WTC11 (cell line): ENCODE data around the gene CLCN7. TPM values are rescaled to one million over a fixed set of nuclear protein-coding genes. Genes with fewer than 3 reads are reported as not detected.
A peak's percentile ranks its signal among the peaks of the same experiment; 100 is the strongest.

ENCODE experiments used
- ELF4 ChIP-seq: sonication (generic); formaldehyde crosslinking; IDR thresholded peaks from 2 replicates; pipeline ENCODE4 v1.8.1; 2022; ENCODE audit warnings: low read depth, mild to moderate bottlenecking, moderate library complexity, missing genetic modification reagents
- FOXK1 ChIP-seq: sonication (generic); formaldehyde crosslinking; IDR thresholded peaks from 2 replicates; pipeline ENCODE4 v1.8.0; 2022; ENCODE audit warnings: mild to moderate bottlenecking, moderate library complexity, missing genetic modification reagents
- FOXP1 ChIP-seq: sonication (generic); formaldehyde crosslinking; IDR thresholded peaks from 2 replicates; pipeline ENCODE4 v1.8.0; 2022; ENCODE audit warnings: missing genetic modification reagents, mild to moderate bottlenecking, moderate library complexity, borderline replicate concordance
- MYBL2 ChIP-seq: sonication (generic); formaldehyde crosslinking; IDR thresholded peaks from 2 replicates; pipeline ENCODE4 v1.8.1; 2023; ENCODE audit warnings: mild to moderate bottlenecking, moderate library complexity, missing genetic modification reagents
- NFATC4 ChIP-seq: fragments of 250-450 bp; sonication (Bioruptor Pico); IDR thresholded peaks from 2 replicates; pipeline ENCODE4 v1.9.0; 2021; ENCODE audit warnings: mild to moderate bottlenecking
- SP1 ChIP-seq: sonication (generic); formaldehyde crosslinking; conservative IDR thresholded peaks from 2 replicates; pipeline ENCODE4 v1.8.1; 2022; ENCODE audit warnings: missing genetic modification reagents
- TCF7 ChIP-seq: sonication (generic); formaldehyde crosslinking; IDR thresholded peaks from 2 replicates; pipeline ENCODE4 v1.8.0; 2022; ENCODE audit warnings: mild to moderate bottlenecking, low read depth, missing genetic modification reagents, moderate library complexity
- TP53 ChIP-seq: sonication (generic); formaldehyde crosslinking; IDR thresholded peaks from 2 replicates; pipeline ENCODE4 v1.8.1; 2023; ENCODE audit warnings: mild to moderate bottlenecking, missing genetic modification reagents
- ZNF263 ChIP-seq: sonication (generic); formaldehyde crosslinking; IDR thresholded peaks from 2 replicates; pipeline ENCODE4 v1.8.1; 2022; ENCODE audit warnings: low read depth, mild to moderate bottlenecking, moderate library complexity, missing genetic modification reagents
- total RNA-seq: library from RNA; stranded (reverse); gene quantifications from 3 replicates; pipeline ENCODE4 v1.2.3, GENCODE V29; 2021
- TF ChIP-seq, protein P1 (sequence below): sonication (generic); formaldehyde crosslinking; IDR thresholded peaks from 2 replicates; pipeline ENCODE4 v1.8.1; 2023; ENCODE audit warnings: mild to moderate bottlenecking, moderate library complexity, missing genetic modification reagents
- TF ChIP-seq, protein P2 (sequence below): sonication (generic); formaldehyde crosslinking; IDR thresholded peaks from 2 replicates; pipeline ENCODE4 v1.8.1; 2022; ENCODE audit warnings: mild to moderate bottlenecking, moderate library complexity, missing genetic modification reagents
- TF ChIP-seq, protein P3 (sequence below): fragments of 250-450 bp; sonication (Bioruptor Pico); IDR thresholded peaks from 2 replicates; pipeline ENCODE4 v1.9.0; 2021; ENCODE audit warnings: moderate library complexity, mild to moderate bottlenecking, inconsistent platforms, borderline replicate concordance
- TF ChIP-seq, protein P4 (sequence below): sonication (generic); formaldehyde crosslinking; IDR thresholded peaks from 2 replicates; pipeline ENCODE4 v1.8.0; 2022; ENCODE audit warnings: mild to moderate bottlenecking, missing genetic modification reagents
- TF ChIP-seq, protein P5 (sequence below): sonication (generic); formaldehyde crosslinking; IDR thresholded peaks from 2 replicates; pipeline ENCODE4 v1.8.1; 2022; ENCODE audit warnings: low read depth, mild to moderate bottlenecking, moderate library complexity, missing genetic modification reagents, borderline replicate concordance
- TF ChIP-seq, protein P6 (sequence below): sonication (generic); formaldehyde crosslinking; IDR thresholded peaks from 2 replicates; pipeline ENCODE4 v1.8.1; 2023; ENCODE audit warnings: mild to moderate bottlenecking, missing genetic modification reagents
- TF ChIP-seq, protein P7 (sequence below): sonication (generic); formaldehyde crosslinking; IDR thresholded peaks from 2 replicates; pipeline ENCODE4 v1.8.0; 2023; ENCODE audit warnings: mild to moderate bottlenecking, missing genetic modification reagents
- TF ChIP-seq, protein P8 (sequence below): sonication (generic); formaldehyde crosslinking; conservative IDR thresholded peaks from 2 replicates; pipeline ENCODE4 v1.8.1; 2023; ENCODE audit warnings: mild to moderate bottlenecking, low read depth, missing genetic modification reagents, moderate library complexity
- TF ChIP-seq, protein P9 (sequence below): sonication (generic); formaldehyde crosslinking; IDR thresholded peaks from 2 replicates; pipeline ENCODE4 v1.8.1; 2022; ENCODE audit warnings: missing genetic modification reagents, borderline replicate concordance

The CLCN7 gene
- total RNA-seq, 1 experiment from 2014 or later, result 94.1 TPM

DNA sequence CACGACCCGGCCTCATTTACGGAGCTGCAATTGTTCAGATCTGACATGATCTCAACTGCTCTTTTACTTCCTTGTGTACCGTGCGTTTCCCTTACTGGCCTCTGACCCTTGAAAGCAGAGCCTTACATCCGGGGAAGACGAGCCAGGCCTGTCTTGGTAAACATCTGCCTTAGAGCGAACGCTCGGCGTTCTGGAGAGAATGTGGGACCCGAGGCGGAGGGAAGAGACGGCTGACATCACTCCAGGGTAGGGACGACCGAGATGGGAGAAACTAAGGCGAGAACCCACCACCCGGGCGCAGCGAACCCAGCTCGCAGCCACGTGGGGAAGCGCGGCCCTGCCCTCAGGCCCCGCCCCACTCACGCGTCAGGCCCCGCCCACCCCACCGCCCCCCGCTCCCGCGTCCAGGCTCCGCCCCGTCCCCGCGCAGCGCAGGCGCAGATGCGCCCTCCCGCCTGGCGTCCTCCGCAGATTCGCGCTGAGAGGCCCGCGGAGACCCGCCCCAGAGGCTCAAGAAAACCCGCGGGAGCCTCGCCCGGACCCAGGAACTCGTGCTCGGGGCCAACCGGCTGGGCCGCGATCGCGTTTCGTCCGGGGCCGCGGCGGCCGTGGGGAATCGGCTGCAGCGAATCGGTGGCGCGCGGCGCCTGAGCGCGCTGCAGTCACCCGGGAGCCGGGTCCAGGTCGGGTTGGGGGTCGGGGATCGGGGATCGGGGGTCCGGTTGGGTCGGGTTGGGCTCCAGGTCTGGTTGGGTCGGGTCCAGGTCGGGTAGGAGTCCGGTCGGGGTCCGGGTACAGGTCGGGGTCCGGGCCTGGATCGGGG, 18.3 kb upstream of the CLCN7 start, which contains the start of gene TELO2 (continued):
- TF ChIP-seq MYBL2 (peak; percentile 84), FOXP1 (CRISPR knock-in tag) (peak; percentile 30; the same call in 1 of the 2 replicates), NFATC4 (CRISPR knock-in tag) (no peak), TCF7 (CRISPR knock-in tag) (no peak), TP53 (peak; percentile 53; the same call in 1 of the 2 replicates), ZNF263 (CRISPR knock-in tag) (no peak), ELF4 (peak; percentile 61; the same call in 1 of the 2 replicates), FOXK1 (CRISPR knock-in tag) (peak; percentile 81), SP1 (CRISPR knock-in tag) (peak; percentile 43; the same call in 1 of the 2 replicates)
- TF ChIP-seq, protein P1, sequence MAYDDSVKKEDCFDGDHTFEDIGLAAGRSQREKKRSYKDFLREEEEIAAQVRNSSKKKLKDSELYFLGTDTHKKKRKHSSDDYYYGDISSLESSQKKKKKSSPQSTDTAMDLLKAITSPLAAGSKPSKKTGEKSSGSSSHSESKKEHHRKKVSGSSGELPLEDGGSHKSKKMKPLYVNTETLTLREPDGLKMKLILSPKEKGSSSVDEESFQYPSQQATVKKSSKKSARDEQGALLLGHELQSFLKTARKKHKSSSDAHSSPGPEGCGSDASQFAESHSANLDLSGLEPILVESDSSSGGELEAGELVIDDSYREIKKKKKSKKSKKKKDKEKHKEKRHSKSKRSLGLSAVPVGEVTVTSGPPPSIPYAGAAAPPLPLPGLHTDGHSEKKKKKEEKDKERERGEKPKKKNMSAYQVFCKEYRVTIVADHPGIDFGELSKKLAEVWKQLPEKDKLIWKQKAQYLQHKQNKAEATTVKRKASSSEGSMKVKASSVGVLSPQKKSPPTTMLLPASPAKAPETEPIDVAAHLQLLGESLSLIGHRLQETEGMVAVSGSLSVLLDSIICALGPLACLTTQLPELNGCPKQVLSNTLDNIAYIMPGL (CRISPR knock-in tag), result peak; percentile 73; the same call in 1 of the 2 replicates
- TF ChIP-seq, protein P2, sequence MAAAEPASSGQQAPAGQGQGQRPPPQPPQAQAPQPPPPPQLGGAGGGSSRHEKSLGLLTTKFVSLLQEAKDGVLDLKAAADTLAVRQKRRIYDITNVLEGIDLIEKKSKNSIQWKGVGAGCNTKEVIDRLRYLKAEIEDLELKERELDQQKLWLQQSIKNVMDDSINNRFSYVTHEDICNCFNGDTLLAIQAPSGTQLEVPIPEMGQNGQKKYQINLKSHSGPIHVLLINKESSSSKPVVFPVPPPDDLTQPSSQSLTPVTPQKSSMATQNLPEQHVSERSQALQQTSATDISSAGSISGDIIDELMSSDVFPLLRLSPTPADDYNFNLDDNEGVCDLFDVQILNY (CRISPR knock-in tag), result peak; percentile 73; the same call in 1 of the 2 replicates
- TF ChIP-seq, protein P3, sequence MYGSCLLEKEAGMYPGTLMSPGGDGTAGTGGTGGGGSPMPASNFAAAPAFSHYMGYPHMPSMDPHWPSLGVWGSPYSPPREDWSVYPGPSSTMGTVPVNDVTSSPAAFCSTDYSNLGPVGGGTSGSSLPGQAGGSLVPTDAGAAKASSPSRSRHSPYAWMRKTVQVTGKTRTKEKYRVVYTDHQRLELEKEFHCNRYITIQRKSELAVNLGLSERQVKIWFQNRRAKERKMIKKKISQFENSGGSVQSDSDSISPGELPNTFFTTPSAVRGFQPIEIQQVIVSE, result no peak
- TF ChIP-seq, protein P4, sequence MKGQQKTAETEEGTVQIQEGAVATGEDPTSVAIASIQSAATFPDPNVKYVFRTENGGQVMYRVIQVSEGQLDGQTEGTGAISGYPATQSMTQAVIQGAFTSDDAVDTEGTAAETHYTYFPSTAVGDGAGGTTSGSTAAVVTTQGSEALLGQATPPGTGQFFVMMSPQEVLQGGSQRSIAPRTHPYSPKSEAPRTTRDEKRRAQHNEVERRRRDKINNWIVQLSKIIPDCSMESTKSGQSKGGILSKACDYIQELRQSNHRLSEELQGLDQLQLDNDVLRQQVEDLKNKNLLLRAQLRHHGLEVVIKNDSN (CRISPR knock-in tag), result peak; percentile 61
- TF ChIP-seq, protein P5, sequence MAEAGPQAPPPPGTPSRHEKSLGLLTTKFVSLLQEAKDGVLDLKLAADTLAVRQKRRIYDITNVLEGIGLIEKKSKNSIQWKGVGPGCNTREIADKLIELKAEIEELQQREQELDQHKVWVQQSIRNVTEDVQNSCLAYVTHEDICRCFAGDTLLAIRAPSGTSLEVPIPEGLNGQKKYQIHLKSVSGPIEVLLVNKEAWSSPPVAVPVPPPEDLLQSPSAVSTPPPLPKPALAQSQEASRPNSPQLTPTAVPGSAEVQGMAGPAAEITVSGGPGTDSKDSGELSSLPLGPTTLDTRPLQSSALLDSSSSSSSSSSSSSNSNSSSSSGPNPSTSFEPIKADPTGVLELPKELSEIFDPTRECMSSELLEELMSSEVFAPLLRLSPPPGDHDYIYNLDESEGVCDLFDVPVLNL (CRISPR knock-in tag), result no peak
- TF ChIP-seq, protein P6, sequence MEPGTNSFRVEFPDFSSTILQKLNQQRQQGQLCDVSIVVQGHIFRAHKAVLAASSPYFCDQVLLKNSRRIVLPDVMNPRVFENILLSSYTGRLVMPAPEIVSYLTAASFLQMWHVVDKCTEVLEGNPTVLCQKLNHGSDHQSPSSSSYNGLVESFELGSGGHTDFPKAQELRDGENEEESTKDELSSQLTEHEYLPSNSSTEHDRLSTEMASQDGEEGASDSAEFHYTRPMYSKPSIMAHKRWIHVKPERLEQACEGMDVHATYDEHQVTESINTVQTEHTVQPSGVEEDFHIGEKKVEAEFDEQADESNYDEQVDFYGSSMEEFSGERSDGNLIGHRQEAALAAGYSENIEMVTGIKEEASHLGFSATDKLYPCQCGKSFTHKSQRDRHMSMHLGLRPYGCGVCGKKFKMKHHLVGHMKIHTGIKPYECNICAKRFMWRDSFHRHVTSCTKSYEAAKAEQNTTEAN, result 0 out of 2 replicates have a peak, but pooled peaks have one; percentile 30
- TF ChIP-seq, protein P7, sequence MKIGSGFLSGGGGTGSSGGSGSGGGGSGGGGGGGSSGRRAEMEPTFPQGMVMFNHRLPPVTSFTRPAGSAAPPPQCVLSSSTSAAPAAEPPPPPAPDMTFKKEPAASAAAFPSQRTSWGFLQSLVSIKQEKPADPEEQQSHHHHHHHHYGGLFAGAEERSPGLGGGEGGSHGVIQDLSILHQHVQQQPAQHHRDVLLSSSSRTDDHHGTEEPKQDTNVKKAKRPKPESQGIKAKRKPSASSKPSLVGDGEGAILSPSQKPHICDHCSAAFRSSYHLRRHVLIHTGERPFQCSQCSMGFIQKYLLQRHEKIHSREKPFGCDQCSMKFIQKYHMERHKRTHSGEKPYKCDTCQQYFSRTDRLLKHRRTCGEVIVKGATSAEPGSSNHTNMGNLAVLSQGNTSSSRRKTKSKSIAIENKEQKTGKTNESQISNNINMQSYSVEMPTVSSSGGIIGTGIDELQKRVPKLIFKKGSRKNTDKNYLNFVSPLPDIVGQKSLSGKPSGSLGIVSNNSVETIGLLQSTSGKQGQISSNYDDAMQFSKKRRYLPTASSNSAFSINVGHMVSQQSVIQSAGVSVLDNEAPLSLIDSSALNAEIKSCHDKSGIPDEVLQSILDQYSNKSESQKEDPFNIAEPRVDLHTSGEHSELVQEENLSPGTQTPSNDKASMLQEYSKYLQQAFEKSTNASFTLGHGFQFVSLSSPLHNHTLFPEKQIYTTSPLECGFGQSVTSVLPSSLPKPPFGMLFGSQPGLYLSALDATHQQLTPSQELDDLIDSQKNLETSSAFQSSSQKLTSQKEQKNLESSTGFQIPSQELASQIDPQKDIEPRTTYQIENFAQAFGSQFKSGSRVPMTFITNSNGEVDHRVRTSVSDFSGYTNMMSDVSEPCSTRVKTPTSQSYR (CRISPR knock-in tag), result no peak
- TF ChIP-seq, protein P8, sequence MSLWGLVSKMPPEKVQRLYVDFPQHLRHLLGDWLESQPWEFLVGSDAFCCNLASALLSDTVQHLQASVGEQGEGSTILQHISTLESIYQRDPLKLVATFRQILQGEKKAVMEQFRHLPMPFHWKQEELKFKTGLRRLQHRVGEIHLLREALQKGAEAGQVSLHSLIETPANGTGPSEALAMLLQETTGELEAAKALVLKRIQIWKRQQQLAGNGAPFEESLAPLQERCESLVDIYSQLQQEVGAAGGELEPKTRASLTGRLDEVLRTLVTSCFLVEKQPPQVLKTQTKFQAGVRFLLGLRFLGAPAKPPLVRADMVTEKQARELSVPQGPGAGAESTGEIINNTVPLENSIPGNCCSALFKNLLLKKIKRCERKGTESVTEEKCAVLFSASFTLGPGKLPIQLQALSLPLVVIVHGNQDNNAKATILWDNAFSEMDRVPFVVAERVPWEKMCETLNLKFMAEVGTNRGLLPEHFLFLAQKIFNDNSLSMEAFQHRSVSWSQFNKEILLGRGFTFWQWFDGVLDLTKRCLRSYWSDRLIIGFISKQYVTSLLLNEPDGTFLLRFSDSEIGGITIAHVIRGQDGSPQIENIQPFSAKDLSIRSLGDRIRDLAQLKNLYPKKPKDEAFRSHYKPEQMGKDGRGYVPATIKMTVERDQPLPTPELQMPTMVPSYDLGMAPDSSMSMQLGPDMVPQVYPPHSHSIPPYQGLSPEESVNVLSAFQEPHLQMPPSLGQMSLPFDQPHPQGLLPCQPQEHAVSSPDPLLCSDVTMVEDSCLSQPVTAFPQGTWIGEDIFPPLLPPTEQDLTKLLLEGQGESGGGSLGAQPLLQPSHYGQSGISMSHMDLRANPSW (CRISPR knock-in tag), result no peak
- TF ChIP-seq, protein P9, sequence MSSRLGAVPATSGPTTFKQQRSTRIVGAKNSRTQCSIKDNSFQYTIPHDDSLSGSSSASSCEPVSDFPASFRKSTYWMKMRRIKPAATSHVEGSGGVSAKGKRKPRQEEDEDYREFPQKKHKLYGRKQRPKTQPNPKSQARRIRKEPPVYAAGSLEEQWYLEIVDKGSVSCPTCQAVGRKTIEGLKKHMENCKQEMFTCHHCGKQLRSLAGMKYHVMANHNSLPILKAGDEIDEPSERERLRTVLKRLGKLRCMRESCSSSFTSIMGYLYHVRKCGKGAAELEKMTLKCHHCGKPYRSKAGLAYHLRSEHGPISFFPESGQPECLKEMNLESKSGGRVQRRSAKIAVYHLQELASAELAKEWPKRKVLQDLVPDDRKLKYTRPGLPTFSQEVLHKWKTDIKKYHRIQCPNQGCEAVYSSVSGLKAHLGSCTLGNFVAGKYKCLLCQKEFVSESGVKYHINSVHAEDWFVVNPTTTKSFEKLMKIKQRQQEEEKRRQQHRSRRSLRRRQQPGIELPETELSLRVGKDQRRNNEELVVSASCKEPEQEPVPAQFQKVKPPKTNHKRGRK, result no peak
